LoVo (cell line): ENCODE results near the gene DEFB112.

Experiments
- DNase-seq: peaks from one replicate; pipeline ENCODE4 v3.0.0-alpha.2; 2016; ENCODE audit warnings: low spot score

The DEFB112 gene, protein sequence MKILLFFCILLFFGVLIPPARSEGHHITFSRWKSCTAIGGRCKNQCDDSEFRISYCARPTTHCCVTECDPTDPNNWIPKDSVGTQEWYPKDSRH

DNA sequence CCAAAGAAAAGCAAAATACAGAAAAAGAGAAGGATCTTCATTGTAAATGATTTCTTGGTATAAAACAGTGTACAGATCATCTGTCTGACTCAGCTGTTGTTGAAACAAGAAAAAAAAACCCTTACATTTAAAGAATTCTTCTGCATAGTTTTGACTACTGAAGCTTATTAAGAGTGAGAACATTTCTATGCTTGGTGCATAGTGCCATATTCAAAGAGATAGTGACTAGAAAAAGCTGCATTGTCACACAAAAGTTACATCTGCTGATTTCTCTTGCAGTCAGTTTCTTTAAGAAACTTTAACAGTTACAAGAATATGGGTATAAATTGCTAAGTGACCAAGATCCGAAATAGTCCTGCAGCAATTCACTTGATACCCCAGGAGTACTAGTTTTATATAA lies at the start of gene DEFB112:
Gene DEFB112, minus strand, starts transcription at position 101 of the 400 bp plus-strand sequence. Its CDS starts 60 bp downstream, at position 41.
- no peak for DNase-seq

DNA sequence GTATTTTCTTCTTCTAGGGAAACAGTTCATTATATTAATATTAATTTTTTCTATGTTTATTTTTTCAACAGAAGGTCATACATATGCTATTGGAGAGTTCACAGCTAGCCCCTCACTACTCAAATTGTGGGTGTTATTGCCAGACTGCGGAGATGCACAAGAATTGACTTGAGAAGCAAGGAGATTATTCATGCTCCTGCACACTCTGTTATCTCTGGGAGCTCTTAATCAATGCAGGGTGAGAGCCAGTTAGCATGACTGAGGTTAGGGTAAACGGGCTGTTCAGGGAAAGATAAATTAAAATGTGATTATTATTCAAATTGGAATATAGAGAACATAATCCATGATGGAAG lies 48.9 kb upstream of the DEFB112 start:
- no peak for DNase-seq

DNA sequence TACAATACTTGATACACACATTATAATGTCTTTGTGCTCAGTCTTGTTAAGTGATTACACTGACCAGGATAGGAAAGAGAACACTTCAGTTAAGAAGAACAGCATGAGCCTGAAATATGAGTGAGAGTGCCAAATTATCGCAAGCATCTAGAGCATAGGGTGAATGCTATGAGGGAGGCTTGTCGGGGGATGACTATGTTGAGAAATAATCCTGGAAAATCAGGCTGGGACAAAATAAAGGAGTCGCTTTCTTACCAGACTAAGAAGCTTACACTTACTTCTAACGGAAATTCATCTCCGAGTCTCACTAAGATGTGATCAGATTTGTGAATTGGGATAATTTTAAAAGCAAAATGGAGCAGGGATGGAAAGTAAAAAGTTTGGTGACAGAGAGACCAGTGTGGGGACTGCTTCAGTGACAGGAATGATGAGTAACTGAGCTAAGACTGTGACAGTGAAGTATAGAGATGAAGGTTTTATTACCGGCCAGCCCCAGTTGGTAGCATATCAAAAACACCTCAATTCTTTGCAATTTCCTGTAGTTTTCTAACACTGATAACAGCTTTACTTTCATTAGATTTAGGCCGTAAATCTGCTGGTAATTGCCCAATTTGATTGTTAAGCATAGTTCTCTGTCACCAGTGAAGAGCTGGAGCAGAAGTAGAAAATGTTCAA lies 48.4 kb upstream of the DEFB112 start:
- DNase-seq, result no peak

DNA sequence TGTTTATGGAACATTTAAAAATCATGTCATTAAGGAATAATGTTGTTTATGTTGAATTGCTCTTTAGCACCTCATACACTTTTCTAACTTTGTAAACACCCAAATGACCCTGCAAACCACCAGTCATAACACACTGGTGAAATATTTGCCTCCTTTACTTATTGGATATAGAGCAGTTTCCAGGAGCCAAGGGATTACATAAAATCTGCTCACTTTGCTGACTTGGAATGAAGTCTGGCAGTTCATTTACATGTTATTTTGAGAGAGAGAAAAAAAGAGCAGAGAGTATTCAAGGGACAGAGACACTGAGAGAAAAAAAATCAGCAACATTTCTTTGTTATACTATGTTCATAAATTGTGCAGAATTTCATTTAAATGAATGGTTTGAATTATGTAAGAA lies 46.6 kb upstream of the DEFB112 start:
- DNase-seq, result no peak

DNA sequence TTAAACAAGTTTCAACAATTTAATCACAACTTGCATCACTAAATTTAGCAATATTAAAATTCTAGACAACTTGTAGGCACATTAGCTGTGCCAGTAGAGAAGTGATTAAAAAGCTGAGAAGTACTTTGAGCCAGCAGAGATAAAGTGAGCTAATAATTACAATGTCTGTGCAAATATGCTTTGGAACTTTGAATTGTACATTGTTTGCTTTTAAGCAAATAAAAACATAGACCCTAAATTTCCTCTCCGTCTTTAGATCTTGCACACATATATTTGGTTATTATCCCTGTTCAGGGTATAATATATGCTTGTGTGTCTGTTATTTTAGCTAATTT lies 44.2 kb upstream of the DEFB112 start:
- DNase-seq, result no peak

DNA sequence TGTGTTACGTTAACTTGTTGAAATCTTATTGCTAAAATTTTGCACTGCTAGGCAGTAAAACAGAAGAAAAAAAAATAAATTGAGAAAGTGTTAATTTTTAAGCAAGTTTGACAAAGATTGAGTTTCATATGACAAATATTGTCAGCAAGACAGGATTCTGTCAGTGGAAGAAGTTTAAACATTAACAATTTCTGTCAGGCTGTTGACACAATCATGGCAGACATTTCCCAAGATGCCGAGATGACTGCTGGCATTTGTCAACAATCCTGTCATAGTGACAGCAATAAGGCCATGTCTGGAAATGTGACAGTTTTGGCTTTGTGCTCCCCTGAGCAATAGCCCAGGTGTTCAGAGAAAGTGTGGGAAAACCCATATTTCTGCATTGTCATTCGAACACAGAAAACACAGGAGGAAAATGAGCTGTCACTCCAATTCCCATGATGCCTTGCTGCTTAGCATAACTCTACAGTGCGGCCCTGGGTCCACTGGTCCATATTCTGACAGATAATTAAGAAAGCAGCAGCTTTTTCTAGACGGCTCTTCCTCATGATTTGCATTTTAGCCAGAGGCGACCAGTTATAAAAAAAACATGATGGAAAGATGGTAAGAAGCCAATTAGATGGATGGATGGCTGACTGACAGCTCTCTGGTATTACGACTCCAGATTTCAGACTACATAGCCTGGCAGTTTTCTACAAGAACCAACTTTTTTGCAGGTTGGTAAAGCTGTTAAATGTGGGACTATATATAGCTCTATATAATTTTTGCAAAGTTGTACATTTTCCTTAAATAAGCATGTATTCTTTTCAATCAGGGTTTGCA lies 43.6 kb upstream of the DEFB112 start:
- no peak for DNase-seq

DNA sequence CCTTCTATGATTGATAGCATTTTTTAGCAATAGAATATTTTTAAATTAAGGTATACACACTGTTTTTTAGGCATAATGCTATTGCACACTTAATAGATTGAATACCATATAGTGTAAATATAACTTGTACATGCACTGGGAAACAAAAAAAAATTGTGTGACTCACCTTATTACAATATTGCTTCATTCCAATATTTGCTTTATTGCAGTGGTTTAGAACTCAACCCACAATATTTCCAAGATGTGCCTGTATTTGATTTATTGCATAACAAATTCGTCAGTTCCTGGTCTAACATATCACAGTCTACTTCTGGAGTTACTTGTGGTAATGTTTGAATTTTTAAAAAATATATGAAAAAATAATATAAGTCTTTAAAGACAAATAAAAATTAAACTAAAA lies 41.9 kb upstream of the DEFB112 start:
- DNase-seq, result no peak

DNA sequence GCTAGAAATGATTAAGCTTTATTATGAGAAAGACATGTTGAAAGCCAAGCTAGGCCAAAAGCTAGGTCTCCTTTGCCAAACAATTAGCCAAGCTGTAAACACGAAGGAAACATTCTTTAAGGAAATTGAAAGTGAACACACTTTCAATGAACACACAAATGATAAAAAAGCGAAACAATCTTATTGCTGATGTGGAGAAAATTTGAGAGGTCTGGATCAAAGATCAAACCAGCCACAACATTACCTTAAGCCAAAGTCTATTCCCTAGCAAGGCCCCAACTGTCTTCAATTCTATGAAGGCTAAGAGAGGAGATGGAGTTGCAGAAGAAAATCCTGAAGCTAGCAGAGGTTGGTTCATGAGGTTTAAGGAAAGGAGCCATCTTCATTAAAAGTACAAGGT lies 40.2 kb upstream of the DEFB112 start:
- no peak for DNase-seq

DNA sequence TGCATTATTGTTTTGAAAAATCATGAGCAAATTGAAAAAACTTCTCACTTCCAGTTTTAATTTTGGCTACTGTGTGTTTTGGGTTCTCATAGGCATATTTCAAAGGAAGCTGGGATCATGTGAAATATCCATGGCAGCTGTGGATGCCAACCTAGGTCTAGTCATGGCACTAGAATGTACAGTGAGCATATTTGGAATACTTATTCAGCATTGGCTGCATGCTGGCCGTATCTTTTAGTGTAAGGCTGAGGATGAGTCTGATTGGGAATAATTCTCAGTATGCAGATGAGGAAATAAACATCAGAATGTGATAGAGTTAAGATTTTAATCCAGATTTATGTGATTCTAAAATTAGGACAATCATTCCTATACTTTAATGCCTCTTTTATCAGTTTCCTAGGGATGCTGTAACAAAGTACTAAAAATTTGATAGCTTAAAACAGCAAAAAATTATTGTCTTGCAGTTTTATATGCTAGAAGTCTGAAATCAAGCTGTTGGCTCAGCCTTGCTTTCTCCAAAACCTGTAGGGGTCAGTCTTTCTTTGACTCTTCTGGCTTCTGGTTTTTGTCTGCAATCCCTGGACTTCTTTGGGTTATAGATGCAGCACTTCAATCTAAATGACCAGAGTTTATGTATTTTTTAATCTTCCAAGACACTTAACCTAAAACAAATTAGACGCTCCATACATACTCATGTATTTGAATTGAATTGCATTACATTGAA lies 37.7 kb upstream of the DEFB112 start:
- no peak for DNase-seq

DNA sequence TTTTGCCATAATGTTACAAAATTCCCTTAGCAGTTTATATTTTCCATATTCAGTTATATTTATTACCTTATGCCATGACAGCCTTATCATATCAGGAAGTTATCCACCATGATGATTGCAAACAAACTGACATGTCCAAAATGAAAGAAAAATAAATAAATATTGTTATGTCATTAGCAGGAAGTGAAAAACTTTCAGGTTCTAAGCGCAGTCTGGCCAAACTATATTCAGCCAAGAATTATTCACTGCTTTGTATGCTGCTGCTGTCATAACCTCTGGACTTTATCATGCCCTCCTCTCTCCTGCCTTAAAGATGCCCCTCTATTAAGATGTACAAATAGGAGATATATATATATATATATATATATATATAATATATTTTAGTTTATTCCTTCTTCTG lies 27.7 kb upstream of the DEFB112 start:
- DNase-seq, result no peak

DNA sequence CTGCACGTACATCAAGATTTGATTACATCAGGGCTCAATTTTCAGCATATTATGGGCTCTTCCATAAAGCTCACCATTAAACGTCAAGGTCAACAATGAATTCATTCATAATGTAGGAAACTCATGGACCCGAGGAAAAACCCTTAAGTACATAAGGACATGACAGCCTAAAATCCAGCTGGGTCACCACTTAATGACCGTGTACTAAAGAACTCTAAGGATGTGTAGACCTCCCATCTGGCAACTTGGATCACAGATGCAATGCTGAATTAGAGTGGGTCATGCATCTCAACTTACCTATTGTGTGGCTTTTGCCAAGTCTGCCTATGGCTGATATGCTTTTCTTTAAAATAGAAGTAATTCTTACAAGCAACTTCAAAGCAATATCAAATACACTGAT lies 26.7 kb upstream of the DEFB112 start:
- no peak for DNase-seq

DNA sequence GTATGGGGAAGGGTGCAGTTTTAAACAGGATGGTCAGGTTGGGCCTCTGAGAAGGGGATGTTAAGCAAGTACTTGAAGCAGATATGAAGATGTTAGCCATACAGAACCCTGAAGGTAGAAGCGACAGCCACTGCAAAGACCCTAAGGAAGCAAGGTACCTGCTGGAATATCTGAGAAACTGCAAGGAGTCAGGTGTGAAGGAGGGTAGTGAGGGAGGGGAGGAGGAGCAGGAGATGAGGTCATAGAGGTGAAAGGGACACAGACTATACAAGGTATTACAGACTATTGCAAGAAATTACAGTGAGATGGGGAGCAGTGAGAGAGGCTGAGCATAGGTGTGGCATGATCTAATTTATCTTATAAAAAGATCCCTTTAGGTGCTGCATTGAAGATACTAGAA lies 22.2 kb upstream of the DEFB112 start:
- no peak for DNase-seq

DNA sequence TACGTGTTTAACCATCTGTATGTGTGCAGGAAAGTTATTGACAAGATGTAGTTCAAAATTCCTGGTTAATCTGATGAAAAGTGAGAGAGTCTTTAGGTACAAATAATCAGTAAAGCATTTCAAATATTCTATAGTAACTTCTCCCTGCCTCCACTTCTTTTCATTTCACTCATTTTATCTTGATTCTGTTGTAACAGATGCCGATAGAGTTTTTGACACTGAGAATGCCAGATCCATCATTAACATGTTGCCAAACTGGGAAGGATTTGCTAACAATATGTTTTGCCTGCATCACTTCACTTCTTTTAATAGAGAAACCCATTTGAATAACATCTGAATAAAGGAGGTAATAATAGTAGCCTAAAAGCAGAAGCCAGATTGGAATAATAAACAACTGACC lies 20.4 kb upstream of the DEFB112 start:
- no peak for DNase-seq

DNA sequence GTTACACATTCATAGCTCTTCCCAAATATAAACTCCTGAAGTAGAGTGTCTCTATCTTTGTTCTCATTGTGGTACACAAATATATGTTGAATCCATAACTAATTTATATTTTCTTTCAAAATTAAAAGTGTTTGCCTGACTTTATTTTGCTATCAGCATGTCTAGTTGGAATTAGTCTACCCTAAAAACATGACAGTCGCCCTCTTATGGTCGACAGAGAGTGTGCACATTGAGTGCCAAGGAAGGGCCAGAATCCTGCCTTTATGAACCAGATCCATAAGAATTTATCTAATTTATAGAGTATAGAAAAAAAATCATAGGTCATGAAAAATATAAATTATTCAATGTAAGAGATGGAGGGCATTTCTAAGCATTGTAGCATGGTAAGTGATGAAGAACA lies 12.3 kb upstream of the DEFB112 start:
- DNase-seq, result no peak

DNA sequence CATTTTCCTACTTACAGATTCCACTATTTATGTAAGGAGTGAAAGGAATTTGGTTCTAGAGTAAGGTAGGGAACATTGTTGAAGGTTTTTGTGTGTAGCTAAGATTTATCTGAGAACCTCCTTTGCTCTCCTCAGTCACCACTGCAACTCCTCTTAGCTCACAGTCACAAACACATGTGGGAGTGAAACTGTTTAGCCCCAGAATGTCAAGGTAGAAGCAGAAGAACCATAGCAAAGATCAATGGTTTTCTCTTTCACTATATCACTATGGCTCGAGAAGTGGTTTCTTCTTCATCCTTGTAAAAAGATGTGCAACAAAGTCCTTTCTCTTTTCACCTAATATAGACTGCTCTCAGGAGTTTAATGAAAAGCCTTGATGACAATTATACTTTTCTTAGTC lies 6.5 kb upstream of the DEFB112 start:
- no peak for DNase-seq

DNA sequence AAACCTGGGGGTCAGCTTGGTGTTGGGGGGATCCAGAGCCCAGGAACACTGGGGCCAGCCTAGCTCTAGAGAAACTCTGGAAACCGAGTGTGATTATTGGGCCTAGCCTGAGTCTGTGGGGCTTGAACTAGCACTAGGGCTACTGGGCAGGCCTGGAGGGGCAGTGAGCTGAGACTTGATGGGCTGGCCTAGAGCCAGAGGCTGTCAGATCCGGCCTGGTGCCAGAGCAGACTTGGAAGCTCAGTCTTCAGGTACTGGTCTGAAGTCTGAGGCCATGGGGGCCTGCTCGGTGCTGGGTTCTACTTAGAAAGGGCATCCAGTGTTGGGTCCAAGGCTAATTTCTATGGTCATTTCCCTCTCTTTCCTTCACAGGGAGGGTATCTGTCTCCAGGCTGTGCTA lies 2.7 kb downstream of the DEFB112 start:
- no peak for DNase-seq

DNA sequence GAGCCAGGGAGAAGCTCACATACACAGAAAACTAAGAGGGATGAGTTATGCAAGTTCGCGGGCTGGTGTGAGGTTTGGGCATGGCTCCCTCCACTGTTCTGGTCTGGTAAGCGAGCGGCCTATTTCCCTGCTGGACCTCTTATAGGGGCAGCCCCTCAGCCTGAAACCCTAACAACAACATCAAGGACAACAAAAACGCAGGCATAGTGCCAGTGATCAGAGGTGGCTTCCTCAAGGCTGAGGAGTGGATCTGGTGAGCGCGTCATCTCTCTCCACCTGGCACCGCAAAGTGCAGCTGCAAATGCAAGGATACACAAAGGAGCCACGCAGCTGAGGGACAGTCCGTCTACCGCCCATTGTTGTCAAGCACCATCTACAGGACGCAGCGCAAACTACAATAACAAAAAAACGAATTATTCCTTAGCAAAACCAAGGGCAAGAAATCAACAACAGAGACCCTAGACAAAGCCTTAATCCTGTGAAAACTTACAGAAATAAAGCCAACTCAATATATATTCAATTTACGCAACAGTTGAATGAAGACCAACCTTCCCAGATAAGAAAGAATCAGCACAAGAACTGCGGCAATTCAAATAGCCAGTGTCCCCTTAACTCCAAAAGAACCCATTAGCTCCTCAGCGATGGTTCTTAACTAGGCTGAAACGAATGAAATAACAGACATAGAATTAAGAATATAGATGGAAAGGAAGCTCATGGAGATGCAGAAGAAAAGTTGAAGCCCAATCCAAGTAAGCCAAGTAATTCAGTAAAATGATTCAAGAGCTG lies 18.8 kb downstream of the DEFB112 start:
- DNase-seq, result peak; percentile 18

DNA sequence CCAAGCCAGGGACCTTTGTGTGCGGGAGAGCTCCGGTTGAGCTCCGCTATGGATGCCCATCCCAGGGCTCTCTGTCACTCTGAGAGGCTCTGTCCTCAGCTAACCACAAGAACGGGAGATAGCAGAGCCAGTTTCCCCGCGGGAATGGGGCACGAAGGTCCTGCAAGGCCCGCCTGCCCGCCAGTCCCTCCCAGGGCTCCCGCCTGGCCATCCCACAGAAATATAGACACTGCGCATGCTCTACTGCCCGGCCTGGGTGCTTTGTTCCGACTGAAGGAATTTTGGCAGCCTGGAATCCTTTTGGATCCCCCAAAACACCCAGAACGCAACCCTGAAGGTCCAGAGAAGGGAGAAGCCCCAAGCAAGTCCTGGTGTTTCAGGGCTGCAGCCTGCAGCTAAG lies 19.4 kb downstream of the DEFB112 start:
- DNase-seq, result no peak

DNA sequence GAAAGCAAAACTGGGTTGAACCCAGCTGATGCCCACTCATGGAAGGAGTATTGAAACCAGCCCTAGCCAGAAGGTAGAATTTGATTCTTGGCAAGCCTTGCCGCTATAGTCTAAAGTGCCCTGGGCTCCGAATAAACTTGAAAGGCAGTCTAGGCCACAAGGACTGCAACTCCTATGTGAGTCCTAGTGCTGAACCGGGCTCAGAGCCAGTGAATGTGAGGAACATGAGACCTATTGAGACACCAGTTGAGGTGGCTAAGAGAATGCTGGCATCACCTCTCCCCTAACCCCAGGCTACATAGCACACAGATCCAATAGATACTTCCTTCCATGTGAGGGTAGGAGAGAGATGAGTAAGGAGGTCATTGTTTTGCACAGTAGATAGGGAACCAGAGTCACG lies 24.5 kb downstream of the DEFB112 start:
- no peak for DNase-seq

DNA sequence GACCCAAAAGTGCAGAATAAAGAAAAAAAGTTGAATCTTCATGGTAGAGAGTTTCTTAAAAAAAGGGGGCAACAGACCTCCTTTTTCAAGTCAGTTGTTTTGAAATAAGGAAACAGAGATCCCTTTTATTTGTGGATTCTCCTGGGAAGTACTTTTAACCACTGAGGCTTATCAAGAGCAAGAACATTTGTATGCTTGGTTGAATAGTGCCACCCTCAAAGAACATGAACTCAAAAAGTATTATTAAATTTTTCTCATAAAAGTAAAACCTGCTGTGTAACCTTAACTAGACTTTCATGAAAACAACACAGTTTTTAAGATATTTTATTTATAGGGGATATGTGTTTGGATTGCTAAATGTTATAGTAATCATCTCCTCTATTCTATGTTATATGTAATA lies 27.8 kb downstream of the DEFB112 start, which contains the start of gene DEFB110:
Gene DEFB110, minus strand, starts transcription at position 101 of the 400 bp plus-strand sequence. Its CDS starts 59 bp downstream, at position 42.
- no peak for DNase-seq

DNA sequence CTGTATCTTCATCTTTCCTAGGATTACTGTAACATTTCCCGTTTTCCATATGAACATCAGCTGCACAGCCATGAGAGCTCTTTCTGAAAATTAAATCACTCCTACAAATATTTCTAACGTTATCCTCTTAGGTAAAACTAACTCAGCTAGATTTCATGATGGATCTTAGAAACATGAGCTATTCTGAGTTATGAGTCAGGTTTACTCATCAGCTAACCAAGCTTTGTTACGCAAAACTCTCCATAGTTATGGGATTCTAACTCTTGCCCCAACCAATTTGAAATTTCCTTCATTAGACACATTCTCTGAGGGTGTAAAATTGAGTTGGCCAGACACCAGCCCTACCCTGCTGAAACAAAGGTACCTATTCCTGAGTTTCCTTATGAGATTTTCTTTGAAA lies 41.9 kb downstream of the DEFB112 start:
- no peak for DNase-seq

DNA sequence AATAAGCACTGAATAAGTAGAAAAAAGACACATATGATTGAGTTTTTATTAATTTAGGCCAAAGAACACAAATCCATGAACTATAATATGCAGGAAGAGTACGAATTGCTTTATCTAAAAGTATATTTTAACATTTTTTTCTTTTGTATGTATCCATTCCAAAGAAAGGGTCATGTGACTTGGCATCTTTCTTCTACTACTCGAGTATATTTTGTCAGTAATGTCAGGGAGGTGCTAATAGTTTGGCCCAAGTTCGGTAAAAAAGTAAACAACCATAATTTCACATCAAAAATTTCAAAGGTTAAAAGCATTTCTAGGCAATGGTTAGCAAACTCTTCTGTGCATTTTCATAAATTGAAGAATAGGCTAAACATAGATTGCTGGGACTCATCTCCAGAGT lies 46.6 kb downstream of the DEFB112 start:
- DNase-seq, result no peak
